NCI-H1694 (cell line): Measurements from ENCODE around the gene TRIM26.
"Not testable (repeated sequence)": the region's sequence is repeated elsewhere in the genome, so short reads cannot be mapped to it uniquely, and the experiment has no call there.

Experiments used
- DNase-seq: peaks from one replicate; lab custom pipeline; 2025; lab: John Stamatoyannopoulos, UW

The TRIM26 gene

DNA sequence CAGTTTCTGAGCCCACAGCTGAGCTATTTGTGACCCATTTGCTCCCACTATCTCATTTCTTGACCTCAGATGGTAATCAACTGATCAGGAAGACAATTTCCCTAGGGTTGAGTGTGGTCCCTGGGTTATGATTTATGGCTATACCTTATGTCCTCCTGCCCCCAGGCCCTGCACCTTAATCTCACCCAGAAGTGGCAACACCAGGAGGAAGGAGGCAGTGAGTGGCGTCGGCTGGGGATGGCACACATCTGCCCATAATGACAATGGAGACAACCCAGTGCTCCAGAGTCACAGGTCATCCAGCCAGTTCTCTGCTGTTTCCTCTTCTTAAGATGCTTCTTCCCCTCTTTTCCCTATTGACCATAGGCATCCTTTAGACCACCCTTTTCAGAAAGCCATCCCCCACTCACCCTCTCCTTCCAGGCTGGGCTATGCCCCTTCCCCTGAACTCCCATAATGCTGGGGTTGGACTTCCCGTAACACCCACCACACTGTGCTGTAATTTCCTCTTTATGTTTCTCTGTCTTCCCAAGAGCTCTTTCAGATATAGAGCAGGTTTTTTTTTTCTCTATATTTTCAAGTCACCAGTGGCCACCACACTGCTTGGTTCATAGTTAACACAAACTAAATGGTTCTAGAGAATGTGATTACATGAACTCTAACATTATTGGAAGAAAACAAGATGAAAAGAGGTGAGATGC, 60.1 kb downstream of the TRIM26 start:
- no peak for DNase-seq

DNA sequence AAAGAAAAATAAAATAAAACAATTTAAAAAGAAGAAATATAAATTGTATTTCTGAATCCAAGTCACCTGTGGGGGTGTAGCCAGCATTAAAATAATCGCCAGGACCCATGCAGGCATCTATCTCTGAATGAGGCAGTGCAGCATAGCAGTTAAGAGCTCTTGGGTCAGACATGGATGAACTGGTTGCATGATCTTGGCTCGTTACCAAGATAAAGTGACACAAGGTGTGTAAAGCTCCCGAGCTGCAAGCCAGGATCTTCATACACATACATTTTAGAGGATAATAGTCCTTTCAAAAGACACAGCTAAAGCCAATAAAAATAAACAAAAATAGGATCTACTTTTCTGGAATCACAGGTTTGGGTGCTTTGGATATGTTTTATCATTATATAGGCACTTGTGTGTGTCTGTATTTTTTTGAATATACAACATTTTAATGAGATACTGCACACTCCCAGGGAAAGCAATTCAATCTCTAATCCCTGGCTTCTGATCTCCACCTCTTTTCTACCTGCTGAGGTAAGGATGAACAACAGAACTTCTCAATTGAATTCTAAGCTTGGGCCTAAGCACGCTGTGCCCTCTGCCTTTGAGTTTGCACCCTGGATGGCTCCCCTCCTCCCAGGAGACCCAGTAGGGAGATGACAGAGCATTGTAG, 61.1 kb downstream of the TRIM26 start:
- no peak for DNase-seq

DNA sequence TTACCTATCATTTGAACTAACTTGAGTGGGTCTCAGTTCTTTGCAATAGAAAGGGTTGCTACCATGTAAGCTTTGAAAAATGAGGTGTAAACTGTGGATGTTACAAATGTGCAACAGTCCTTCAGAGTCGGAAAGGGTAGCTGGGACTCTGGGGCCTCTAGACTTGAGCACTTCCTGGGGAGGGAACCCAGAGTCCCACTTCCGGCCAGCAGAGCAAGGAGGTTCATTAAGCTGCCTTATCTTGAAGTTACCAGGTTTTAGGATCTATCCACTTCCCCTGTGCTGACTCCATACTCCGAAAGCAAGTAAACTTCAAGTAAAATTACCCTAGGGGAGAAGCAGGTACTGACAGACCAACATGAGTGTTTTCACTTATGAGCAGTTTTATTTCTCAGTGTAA, 61.6 kb downstream of the TRIM26 start:
- DNase-seq: no peak

DNA sequence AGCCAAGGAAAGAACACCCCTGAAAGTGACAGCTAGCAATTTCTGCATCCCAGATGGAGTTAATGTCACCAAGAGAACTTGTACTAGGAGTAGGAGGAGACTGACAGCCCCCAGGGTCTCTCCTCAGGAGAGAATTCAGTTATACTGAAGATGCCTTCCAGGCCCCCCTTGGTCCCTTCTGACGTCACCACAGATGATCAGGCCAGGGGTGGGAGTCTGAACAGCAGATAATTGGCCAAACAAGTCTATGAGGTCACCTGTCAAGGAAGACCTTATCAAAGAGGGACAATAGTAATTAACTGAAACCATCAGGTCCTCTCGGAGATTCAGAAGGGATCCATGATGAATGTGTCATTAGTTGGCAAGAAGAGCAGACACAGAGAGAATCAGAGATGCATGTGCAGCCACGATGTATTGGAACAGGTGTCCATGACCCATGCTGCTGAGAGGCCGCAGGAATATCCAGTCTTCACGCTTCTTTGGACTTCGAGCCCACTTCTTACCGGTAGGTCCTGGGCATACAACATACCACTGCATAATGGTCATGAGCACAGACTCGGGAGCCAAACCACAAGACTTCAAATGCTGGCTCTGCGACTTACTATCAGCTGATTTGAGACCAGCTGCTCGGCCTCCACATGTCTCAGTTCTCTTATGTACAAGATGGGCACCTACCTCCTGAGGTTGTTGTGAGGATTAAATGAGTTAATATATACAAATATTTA, 62.4 kb downstream of the TRIM26 start:
- DNase-seq: no peak

DNA sequence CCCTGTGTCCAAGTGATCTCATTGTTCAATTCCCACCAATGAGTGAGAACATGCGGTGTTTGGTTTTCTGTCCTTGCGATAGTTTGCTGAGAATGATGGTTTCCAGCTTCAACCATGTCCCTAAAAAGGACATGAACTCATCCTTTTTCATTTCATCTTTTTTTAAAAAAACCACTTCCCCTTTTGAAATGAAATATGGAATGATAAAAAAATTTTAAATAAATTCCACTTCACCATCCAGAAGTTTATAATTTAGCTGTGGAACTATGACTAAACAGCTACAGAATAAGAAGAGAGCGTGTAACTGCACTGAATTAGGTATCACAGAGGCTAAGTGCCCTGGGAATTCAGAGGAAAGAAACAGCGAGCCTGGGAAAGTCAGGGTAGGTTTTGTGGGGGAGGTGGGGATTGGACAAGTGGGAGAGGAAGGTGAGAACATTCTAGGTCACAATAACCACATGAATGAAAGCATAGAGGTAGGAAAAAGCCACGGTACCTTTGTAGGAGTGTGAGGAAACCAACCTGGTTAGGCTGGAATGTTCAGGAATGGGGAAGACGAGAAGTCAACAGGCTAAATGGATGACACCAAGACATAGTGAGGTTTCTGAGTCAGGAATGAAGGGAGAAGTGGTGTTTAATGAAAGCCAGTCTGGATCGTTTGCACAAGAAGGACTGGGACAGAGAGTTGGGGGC, 63.2 kb downstream of the TRIM26 start:
- no peak for DNase-seq

DNA sequence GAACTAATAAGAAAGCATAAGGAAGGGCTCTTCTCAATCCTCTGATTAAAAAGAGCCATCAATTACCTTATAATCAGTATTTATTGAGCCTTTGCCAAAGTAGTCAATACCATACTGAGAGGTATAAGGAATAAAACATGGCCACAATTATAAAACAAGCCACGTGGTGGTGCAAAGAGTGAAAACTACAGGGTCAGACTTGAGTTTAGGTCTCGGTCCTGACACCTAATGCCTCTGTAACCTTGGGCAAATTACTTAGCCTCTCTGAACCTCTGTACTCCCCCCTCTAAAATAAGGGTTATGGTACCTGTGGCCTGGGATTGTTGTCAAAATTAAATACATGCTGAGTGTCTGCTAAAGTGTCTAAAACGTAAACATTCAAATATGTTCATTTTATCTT, 64.0 kb downstream of the TRIM26 start:
- no peak for DNase-seq

DNA sequence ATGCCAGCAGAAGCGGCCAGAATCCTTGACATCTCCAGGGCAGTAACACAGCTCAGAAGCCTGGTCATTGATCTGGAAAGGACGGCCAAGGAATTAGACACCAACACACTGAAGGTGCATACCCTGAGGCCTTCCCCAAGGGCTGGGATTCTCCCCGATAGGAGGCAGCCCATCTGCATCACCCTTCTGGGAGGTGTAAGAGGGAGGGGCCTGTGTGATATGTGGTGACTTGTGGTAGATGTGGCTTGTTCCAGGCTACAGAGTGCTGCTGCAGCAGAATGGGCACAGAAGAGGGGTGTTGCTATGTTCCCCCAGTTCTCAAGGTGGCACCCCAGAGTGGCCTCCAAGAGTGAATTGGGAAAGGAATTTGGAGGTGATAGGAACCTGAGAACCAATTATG, 66.1 kb downstream of the TRIM26 start:
- no peak for DNase-seq

DNA sequence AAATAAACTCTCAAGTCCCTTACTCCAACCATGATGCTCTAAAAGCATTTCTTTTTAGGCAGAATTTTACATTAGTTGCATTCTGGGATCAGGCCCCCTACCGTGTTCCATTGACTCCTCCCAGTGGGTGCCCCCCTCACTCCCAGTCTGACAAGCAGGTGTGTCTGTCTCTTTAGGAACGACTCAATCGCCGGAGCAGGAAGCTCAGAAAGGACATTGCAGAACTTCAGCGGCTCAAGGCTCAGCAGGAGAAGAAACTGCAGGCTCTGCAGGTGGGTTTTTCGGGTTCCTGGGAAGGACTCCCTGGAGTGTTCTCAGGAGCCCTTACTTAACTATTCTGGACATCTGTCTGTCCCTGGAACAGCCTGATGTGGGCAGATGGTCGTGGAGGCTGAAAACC, 67.4 kb downstream of the TRIM26 start:
- no peak for DNase-seq

DNA sequence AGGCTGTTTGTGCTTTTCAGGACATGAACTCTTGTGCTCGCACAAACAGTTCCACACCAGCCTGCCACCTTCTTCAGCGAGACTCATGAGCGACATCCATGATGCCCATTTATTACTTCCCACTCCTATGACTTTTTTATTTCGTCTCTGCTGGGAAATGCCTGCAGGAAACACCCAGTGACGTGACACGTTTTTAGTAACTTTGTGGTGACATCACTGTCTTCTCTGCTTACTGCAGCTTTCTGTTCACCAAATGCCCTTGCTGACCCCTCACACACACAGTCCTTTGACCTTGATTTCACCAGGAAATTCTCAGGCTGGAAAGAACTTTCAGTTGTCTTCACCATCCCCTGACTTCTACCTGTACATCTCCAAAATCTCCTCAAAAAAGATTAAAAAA, 68.4 kb downstream of the TRIM26 start:
- no peak for DNase-seq

DNA sequence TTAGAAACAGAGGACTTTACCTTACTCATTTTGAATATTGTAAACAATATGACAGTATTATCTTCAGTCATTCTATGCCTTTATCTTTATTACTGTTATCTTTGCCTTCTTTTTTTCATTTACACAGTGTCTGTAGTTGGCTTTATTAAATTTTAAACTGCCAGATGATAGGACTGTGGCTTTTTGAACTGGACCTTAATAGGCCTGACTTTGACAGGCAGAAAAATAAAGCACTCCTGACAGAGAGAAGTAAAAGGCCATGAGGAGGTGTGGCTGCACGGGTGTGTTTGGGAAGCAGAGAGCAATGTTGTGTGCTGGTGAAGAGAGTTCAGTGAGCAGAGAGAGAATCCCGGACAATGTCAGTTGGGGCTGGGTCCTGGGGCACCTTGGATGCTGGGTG, 69.4 kb downstream of the TRIM26 start:
- no peak for DNase-seq

DNA sequence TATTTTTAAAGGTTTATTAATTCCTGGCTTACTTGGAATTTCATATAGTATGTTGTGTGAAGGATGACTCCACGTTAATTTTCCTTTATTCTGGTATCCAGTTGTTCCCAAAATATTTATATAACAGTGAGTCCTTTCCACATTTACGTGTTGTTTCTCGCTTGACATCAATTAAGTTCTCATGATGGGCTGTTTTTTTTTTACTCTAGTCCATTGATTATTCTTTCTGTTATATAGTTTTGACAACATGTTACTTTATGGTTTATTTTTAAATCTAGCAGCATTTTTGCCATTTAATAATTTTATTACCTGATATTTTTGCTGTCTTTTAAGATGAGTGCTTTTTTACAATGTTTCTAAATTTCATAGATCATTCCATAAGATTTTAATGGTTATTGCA, 70.5 kb downstream of the TRIM26 start:
- DNase-seq: no peak

DNA sequence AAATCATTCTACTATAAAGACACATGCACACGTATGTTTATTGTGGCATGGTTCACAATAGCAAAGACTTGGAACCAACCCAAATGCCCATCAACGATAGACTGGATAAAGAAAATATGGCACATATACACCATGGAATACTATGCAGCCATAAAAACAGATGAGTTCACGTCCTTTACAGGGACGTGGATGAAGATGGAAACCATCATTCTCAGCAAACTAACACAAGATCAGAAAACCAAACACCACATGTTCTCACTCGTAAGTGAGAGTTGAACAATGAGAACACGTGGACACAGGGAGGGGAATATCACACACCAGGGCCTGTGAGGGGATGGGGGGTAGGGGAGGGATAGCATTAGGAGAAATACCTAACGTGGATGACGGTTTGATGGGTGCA, 73.0 kb downstream of the TRIM26 start:
- DNase-seq: not testable (repeated sequence)

DNA sequence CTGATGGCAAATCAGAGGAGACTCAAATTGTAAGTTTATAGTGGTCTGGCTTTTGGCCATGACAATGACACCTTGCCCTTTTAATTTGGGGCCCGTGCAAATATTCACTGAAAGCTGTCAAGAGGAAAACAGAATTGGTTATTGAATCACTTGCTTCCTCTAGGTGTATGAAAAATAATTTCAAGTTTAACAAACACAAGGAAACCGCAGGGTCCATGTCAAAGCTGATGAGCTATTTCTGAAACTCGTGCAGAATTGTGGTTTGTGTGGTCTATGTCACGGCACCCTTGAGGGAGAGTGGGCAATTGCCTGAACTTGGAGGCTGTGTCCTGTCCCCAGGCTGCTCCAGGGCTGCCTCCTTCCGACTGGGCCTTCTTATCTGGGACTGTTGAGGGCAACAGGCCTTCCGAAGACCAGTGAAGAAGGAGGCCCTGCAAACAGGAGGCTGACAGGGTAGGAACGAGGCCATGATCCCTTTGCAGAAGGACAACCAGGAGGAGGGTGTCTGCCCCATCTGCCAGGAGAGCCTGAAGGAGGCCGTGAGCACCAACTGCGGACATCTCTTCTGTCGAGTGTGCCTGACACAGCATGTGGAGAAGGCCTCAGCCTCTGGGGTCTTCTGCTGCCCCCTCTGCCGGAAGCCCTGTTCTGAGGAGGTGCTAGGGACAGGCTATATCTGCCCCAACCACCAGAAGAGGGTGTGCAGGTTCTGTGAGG, 76.5 kb downstream of the TRIM26 start:
- no peak for DNase-seq

DNA sequence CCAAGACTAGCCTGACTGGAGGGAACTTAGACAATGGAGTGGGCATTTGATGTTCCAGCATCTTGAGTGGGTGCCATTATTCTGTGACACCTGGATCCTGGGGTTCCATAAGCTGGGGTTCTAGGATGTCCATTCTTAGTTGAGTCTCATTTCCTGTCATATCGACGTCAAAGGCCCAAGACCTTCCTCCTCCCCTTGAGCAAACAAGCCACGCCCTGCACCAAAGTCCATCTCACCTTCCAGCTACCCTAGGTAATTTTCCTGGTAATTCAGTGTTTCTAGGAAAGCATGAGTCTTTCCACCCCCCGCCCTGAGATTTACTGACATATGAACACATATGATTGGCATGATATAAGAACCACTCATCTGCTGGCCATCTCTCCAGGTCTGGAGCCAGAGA, 77.4 kb downstream of the TRIM26 start, which contains the start of gene TRIM40:
Gene TRIM40 (plus strand): TSS at position 384 of the 400 bp plus-strand sequence. CDS start 897 bp downstream, outside the sequence.
- no peak for DNase-seq

DNA sequence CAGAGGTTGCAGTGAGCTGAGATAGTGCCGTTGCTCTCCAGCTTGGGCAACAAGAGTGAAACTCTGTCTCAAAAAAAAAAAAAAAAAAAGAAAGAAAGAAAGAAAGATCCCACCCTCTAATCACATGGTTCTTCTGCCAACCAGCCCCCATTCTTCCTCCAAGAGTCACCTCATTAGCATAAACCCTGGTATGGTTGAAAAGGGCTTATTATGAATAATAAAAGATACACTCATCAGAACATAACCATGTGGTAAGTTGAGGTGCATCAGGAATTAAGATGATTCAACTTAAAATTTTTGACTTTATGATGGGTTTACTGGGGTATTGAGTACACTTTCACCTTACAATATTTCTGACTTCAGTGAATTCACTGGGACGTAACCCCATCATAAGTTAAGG, 78.1 kb downstream of the TRIM26 start:
- DNase-seq: no peak
